ENCODE data around the gene GRHL3. TPM values are rescaled to one million over a fixed set of nuclear protein-coding genes. Genes with fewer than 3 reads are reported as not detected.

Gene GRHL3
- total and polyA plus RNA-seq, 8 donors = 0.11 to 0.86 (median 0.35) TPM

Other genes starting within 250 kb of the GRHL3 start
- 1 to 10 TPM in 2 of 6 donors, under 1 TPM in 4; 0.38 to 1.7 (median 0.79) TPM for gene MYOM3, start 207.2 kb upstream of the GRHL3 start, total RNA-seq
- 1 to 10 TPM in 1 of 2 donors, under 1 TPM in 1; 0.77 to 1.2 TPM for gene MYOM3, start 207.2 kb upstream of the GRHL3 start, polyA plus RNA-seq
- gene IL22RA1, start 176.2 kb upstream of the GRHL3 start, total RNA-seq = 100 to 1,000 TPM in 4 of 6 donors, 10 to 100 TPM in 2; 62.5 to 164 (median 123) TPM
- 10 to 100 TPM; 68.8 to 87.5 TPM for gene IL22RA1, start 176.2 kb upstream of the GRHL3 start, polyA plus RNA-seq
- 1 to 10 TPM; 3.0 to 8.4 (median 4.7) TPM for gene IFNLR1, start 132.1 kb upstream of the GRHL3 start, total RNA-seq
- 1 to 10 TPM; 2.3 to 3.4 TPM for gene IFNLR1, start 132.1 kb upstream of the GRHL3 start, polyA plus RNA-seq
- gene STPG1, start 94.4 kb downstream of the GRHL3 start, total RNA-seq = 1 to 10 TPM; 2.7 to 6.3 (median 3.3) TPM
- gene STPG1, start 94.4 kb downstream of the GRHL3 start, polyA plus RNA-seq = 1 to 10 TPM; 3.6 to 4.5 TPM
- 10 to 100 TPM; 16.1 to 25.4 (median 19.3) TPM for gene NIPAL3, start 96.4 kb downstream of the GRHL3 start, total RNA-seq
- 1 to 10 TPM; 7.2 to 8.5 TPM for gene NIPAL3, start 96.4 kb downstream of the GRHL3 start, polyA plus RNA-seq
- 10 to 100 TPM; 11.5 to 14.2 (median 12.4) TPM for gene RCAN3, start 183.5 kb downstream of the GRHL3 start, total RNA-seq
- gene RCAN3, start 183.5 kb downstream of the GRHL3 start, polyA plus RNA-seq = 10 to 100 TPM in 1 of 2 donors, 1 to 10 TPM in 1; 4.0 to 11.6 TPM
- 10 to 100 TPM in 3 of 6 donors, 1 to 10 TPM in 3; 6.9 to 24.7 (median 11.8) TPM for gene NCMAP, start 236.7 kb downstream of the GRHL3 start, total RNA-seq
- 1 to 10 TPM; 6.3 to 9.7 TPM for gene NCMAP, start 236.7 kb downstream of the GRHL3 start, polyA plus RNA-seq